Measurements from ENCODE around the gene SGCA. TPM values are rescaled to one million over a fixed set of nuclear protein-coding genes. Genes with fewer than 3 reads are reported as not detected.

Gene SGCA
- total RNA-seq, 1 experiment from 2014 or later: 1.3 TPM

- DNase-seq (ENCODE audit: low read depth): no peak
Observed at GRCh38 chr17:50134206-50135110, 31.3 kb upstream of the SGCA start.

- DNase-seq (ENCODE audit: low read depth): no peak
Observed at GRCh38 chr17:50135316-50136095, 30.3 kb upstream of the SGCA start.

- DNase-seq (ENCODE audit: low read depth): no peak
Observed at GRCh38 chr17:50136096-50136687, 29.6 kb upstream of the SGCA start.

GRCh38 chr17:50137042-50137441, 28.8 kb upstream of the SGCA start:
- no peak for DNase-seq (ENCODE audit: low read depth)

DNA sequence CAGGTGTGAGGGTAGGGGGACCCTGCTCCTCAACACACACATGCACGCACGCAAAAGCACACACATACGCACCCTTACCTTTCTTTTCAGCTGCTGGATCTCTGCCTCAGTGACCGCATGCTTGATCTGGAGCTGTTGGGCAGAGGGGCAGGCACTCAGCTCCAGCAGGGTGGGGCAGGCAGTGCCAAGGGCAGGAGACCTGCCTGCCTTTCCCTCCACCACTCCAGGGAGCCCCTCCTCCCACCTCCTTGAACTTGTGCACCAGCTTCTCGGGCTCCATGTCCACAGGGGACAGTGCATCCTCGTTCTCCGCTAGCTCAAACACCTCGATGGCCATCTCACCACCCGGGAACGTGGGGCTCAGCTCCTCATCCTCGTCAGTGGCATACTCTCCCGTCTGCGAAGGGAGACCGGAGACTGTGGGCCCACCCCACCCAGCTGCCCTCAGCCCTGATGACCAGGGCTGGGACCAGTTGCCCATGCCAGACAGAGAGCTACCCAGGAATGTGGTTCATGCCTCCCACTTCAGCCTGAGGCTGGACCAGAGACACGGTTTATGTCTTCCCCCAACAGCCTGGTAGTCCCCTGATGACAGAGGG, 26.5 kb upstream of the SGCA start:
- DNase-seq (ENCODE audit: low read depth): no peak

- DNase-seq (ENCODE audit: low read depth): peak; percentile 68
Observed at GRCh38 chr17:50139950-50140885, 25.6 kb upstream of the SGCA start.

GRCh38 chr17:50141026-50141744, 24.6 kb upstream of the SGCA start:
- DNase-seq (ENCODE audit: low read depth): no peak

DNA sequence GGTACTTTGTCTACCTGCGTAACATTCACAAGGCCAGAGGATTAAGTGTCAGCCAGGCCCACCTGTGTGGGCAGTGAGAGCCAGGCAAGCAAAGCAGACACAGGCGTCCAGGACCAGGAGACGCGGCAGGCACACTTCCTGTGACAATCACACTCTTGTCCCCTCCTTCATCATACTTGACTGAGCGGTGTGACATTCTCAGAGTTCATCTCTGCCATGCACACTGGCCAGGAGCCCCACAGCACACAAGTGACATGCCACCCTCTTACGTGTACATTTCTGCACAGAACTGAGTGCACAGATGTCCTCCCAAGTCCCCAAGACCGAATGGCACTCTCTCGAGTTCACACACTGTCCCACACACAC, 24.1 kb upstream of the SGCA start:
- DNase-seq (ENCODE audit: low read depth): no peak

- no peak for DNase-seq (ENCODE audit: low read depth)
Observed at GRCh38 chr17:50143461-50144176, 22.2 kb upstream of the SGCA start.

GRCh38 chr17:50144355-50144754, 21.4 kb upstream of the SGCA start:
- DNase-seq (ENCODE audit: low read depth): no peak

GRCh38 chr17:50144845-50145531, 20.8 kb upstream of the SGCA start:
- no peak for DNase-seq (ENCODE audit: low read depth)

DNA sequence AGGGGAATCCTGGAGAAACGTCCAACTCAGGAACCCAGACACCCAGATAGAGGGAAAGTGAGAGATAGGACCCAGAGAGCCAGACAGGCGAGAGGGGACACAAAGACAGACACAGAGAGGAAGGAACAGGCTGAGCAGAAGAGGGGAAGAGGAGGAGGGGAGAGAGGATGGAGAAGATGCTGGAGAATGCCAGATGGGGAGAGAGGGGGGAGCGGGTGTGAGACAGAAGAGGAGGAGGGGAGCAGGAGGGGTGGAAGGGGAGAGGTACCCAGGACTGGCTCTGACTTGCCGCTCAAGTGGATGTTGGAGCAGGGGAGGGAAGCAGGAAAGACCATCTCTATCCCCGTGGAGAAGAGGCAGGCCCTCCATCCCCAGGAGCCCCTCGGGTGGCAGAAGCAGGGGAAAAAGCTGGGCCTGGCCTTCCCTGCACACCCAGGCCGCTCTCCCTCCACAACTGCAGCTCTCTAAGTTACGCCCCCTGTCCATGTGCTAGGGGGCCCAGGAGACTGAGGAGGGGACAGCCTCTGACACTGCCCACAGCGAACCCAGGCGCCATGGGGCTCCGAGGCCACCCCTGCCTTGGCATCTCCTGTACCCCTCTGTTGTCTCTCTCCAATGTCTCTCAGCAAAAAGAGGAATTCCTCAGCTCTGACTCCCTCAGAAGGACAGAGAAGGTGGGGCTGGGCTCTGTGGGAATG, 20.1 kb upstream of the SGCA start:
- DNase-seq (ENCODE audit: low read depth): no peak

GRCh38 chr17:50146230-50146926, 19.4 kb upstream of the SGCA start:
- DNase-seq (ENCODE audit: low read depth): no peak

GRCh38 chr17:50146927-50147665, 18.7 kb upstream of the SGCA start:
- DNase-seq (ENCODE audit: low read depth): no peak

DNA sequence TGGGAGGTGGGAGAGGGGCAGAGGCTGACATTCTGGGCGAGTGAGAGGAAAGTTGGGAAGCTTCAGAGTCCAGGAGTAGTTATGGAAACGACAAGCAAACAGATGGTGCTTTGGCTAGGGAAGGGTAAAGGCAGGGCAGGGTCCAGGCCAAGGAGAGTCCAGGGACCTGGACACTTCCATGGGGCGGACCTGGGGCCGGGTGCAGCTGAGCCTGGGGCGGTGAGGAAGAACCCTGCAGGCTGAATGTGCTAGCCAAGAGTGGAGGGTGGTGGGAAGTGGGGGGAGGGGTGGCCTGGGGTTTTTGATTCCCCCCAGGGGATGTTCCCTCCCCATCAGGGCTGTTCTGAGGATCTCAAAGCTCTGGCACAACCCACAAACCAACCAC, 18.0 kb upstream of the SGCA start:
- no peak for DNase-seq (ENCODE audit: low read depth)

GRCh38 chr17:50148226-50149090, 17.3 kb upstream of the SGCA start:
- DNase-seq (ENCODE audit: low read depth): peak; percentile 63

Measured in Daoy (cell line).